ENCODE results near the gene NEDD8.

GRCh38 chr14:24233538-24233866 is 1.3 kb upstream of the NEDD8 start:
- TF ChIP-seq, protein P1, sequence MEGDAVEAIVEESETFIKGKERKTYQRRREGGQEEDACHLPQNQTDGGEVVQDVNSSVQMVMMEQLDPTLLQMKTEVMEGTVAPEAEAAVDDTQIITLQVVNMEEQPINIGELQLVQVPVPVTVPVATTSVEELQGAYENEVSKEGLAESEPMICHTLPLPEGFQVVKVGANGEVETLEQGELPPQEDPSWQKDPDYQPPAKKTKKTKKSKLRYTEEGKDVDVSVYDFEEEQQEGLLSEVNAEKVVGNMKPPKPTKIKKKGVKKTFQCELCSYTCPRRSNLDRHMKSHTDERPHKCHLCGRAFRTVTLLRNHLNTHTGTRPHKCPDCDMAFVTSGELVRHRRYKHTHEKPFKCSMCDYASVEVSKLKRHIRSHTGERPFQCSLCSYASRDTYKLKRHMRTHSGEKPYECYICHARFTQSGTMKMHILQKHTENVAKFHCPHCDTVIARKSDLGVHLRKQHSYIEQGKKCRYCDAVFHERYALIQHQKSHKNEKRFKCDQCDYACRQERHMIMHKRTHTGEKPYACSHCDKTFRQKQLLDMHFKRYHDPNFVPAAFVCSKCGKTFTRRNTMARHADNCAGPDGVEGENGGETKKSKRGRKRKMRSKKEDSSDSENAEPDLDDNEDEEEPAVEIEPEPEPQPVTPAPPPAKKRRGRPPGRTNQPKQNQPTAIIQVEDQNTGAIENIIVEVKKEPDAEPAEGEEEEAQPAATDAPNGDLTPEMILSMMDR (IDR thresholded peaks at IDR 0.05; ENCODE audit: borderline replicate concordance, extremely low read depth, low read length, poor library complexity, severe bottlenecking) = no peak
- no peak for TF ChIP-seq EZH2 (IDR thresholded peaks at IDR 0.05; ENCODE audit: borderline replicate concordance, low read depth, low read length, severe bottlenecking)
